KMS-11 (cell line): ENCODE measurements around the gene BTBD10.

ENCODE experiments used
- H2AFZ ChIP-seq: fragments of 200-600 bp; sonication (generic); 2 replicates; pipeline ENCODE4 v1.6.1; 2016; ENCODE audit warnings: antibody characterized with exemption, mixed run types, low read depth
- H3K27ac ChIP-seq: fragments of 200-600 bp; sonication (generic); 2 replicates; pipeline ENCODE4 v1.6.1; 2016; ENCODE audit warnings: mild to moderate bottlenecking, mixed run types
- H3K27me3 ChIP-seq: fragments of 200-600 bp; sonication (generic); 2 replicates; pipeline ENCODE4 v1.6.1; 2017; ENCODE audit warnings: mild to moderate bottlenecking, low read depth, mixed run types, moderate library complexity; ENCODE audit not compliant: insufficient read depth
- H3K36me3 ChIP-seq: fragments of 200-600 bp; sonication (generic); 2 replicates; pipeline ENCODE4 v1.6.1; 2017; ENCODE audit warnings: mild to moderate bottlenecking, mixed run types; ENCODE audit not compliant: insufficient read depth
- H3K4me1 ChIP-seq: fragments of 200-600 bp; sonication (generic); 2 replicates; pipeline ENCODE4 v1.6.1; 2016; ENCODE audit warnings: mild to moderate bottlenecking, low read depth, mixed run types; ENCODE audit not compliant: poor library complexity, severe bottlenecking
- H3K4me2 ChIP-seq: fragments of 200-600 bp; sonication (generic); 2 replicates; pipeline ENCODE4 v1.7.0; 2016; ENCODE audit warnings: mild to moderate bottlenecking, mixed run types
- H3K4me3 ChIP-seq: fragments of 200-600 bp; sonication (generic); IDR thresholded peaks from 2 replicates; pipeline ENCODE4 v1.6.1; 2017; ENCODE audit warnings: low read depth, low read length, mixed read lengths; ENCODE audit not compliant: insufficient read depth
- H3K79me2 ChIP-seq: fragments of 200-600 bp; sonication (generic); 2 replicates; pipeline ENCODE4 v1.6.1; 2016; ENCODE audit warnings: low read depth, mixed run types; ENCODE audit not compliant: insufficient read depth
- H3K9ac ChIP-seq: fragments of 200-600 bp; sonication (generic); 2 replicates; pipeline ENCODE4 v1.6.1; 2016; ENCODE audit warnings: mild to moderate bottlenecking, mixed run types
- H4K20me1 ChIP-seq: fragments of 200-600 bp; sonication (generic); 2 replicates; pipeline ENCODE4 v1.6.1; 2016; ENCODE audit warnings: mild to moderate bottlenecking, mixed run types; ENCODE audit not compliant: insufficient read depth
- TF ChIP-seq, protein P1 (sequence below): fragments of 200-600 bp; sonication (generic); conservative IDR thresholded peaks from 2 replicates; pipeline ENCODE4 v1.6.1; 2017; ENCODE audit warnings: low read depth, mild to moderate bottlenecking, antibody characterized with exemption, low read length, moderate library complexity, mixed read lengths

Gene BTBD10

DNA sequence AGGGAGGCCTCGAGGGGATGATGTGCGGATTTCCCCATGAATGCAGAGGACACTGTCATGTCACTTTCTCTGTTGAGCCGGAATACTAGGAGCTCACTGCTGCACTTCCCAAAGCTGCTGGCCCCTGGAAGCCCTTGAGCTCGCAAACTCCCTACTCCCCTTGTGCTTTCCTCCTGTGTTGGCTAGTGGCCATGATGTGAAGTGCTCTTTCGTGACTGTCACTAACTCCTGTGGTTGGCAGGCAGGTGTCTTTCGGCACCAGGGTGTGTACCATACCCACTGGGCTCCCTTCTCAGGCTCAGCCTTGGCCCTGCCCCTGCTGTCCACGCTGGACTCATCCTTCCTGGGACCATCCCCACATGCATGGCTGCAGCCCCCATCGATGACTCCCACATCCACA is 86.2 kb downstream of the BTBD10 start:
- Histone ChIP-seq H3K27ac (no peak overlapping the region), H3K9ac (no peak overlapping the region), H3K4me3 (no peak overlapping the region), H3K79me2 (no peaks in the 10 kb centered on the region), H3K27me3 (no peaks in the 10 kb centered on the region), H2AFZ (no peak overlapping the region), H3K4me2 (no peak overlapping the region), H3K4me1 (no peaks in the 10 kb centered on the region), H4K20me1 (no peaks in the 10 kb centered on the region), H3K36me3 (no peaks in the 10 kb centered on the region)
- TF ChIP-seq, protein P1, sequence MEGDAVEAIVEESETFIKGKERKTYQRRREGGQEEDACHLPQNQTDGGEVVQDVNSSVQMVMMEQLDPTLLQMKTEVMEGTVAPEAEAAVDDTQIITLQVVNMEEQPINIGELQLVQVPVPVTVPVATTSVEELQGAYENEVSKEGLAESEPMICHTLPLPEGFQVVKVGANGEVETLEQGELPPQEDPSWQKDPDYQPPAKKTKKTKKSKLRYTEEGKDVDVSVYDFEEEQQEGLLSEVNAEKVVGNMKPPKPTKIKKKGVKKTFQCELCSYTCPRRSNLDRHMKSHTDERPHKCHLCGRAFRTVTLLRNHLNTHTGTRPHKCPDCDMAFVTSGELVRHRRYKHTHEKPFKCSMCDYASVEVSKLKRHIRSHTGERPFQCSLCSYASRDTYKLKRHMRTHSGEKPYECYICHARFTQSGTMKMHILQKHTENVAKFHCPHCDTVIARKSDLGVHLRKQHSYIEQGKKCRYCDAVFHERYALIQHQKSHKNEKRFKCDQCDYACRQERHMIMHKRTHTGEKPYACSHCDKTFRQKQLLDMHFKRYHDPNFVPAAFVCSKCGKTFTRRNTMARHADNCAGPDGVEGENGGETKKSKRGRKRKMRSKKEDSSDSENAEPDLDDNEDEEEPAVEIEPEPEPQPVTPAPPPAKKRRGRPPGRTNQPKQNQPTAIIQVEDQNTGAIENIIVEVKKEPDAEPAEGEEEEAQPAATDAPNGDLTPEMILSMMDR: no peak

DNA sequence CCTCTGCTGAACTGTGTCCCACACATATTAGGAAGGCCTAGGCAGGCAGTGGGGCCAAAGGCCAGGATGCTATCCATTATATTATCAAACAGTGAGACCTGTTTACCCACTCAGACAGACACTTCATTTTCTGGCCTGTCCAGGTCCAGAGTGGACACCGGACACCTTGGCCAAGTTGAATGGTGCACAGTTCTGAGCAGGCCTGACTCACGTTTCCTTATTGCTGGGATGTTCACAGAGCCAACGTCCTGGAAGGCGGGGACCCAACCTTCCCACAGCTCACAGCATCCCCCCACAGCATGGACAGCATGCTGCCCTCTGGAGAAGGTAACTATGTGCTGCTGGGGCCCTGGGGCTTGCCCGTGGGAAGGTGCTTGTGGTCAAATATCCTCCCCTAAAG is 86.6 kb downstream of the BTBD10 start:
- Histone ChIP-seq H3K4me2 (no peak overlapping the region), H3K36me3 (no peaks in the 10 kb centered on the region), H2AFZ (no peak overlapping the region), H3K27ac (no peak overlapping the region), H3K79me2 (no peaks in the 10 kb centered on the region), H3K9ac (no peak overlapping the region), H3K4me3 (no peak overlapping the region), H3K4me1 (no peaks in the 10 kb centered on the region), H4K20me1 (no peaks in the 10 kb centered on the region), H3K27me3 (no peaks in the 10 kb centered on the region)
- TF ChIP-seq, protein P1: no peak

DNA sequence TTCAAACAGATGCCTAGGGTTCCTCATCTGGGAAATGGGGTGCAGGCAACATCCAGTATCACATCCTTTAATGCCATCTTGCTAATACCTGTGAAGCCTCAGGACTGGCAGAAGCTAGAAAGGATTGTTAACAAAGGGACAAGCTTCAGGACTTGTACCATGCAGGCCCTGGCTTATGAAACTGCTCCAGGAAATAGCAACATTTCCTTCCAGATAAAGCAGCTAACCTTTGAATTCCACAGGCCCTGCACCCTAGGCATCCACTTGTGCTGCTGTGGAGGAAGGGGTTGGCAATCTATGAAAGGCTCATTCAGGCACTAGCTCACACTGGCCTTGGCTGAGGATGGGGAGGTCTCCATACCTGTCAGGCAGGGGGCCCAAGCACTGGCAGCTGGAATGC is 87.2 kb downstream of the BTBD10 start:
- no peaks in the 10 kb centered on the region for H4K20me1 ChIP-seq
- H3K4me3 ChIP-seq: no peak overlapping the region
- no peak overlapping the region for H3K4me2 ChIP-seq
- no peaks in the 10 kb centered on the region for H3K4me1 ChIP-seq
- H2AFZ ChIP-seq: no peak overlapping the region
- no peaks in the 10 kb centered on the region for H3K36me3 ChIP-seq
- no peaks in the 10 kb centered on the region for H3K79me2 ChIP-seq
- H3K27ac ChIP-seq: no peak overlapping the region
- no peaks in the 10 kb centered on the region for H3K27me3 ChIP-seq
- TF ChIP-seq, protein P1: no peak
- no peak overlapping the region for H3K9ac ChIP-seq

DNA sequence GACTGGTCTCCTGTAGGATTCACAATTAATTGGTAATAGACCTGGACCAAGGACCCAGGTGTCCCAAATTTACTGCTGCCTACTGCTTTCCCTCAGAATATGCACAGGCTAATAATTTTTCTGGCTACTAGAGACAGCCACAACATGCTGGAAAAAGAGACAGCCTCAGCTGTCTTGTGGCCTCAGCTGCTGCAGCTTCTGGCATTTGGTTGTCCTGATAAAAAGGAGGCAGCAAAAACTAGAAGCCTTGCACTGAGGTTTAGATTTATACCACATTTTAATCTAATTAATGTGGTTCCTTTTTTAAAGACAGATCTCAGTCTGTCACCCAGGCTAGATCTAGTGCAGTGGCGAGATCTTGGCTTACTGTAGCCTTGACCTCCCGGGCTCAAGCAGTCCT is 89.8 kb downstream of the BTBD10 start:
- TF ChIP-seq, protein P1: no peak
- Histone ChIP-seq H3K27ac (no peak overlapping the region), H3K79me2 (no peaks in the 10 kb centered on the region), H2AFZ (no peak overlapping the region), H3K9ac (no peak overlapping the region), H4K20me1 (no peaks in the 10 kb centered on the region), H3K4me3 (no peak overlapping the region), H3K4me2 (no peak overlapping the region), H3K27me3 (no peaks in the 10 kb centered on the region), H3K4me1 (no peaks in the 10 kb centered on the region), H3K36me3 (no peaks in the 10 kb centered on the region)
